Measurements from ENCODE around the gene ZGRF1.
"Not testable (repeated sequence)": the region's sequence is repeated elsewhere in the genome, so short reads cannot be mapped to it uniquely, and the experiment has no call there.

ZGRF1 gene

GRCh38 chr4:112504807-112505206, 131.9 kb downstream of the ZGRF1 start:
- TF ChIP-seq, protein P1, sequence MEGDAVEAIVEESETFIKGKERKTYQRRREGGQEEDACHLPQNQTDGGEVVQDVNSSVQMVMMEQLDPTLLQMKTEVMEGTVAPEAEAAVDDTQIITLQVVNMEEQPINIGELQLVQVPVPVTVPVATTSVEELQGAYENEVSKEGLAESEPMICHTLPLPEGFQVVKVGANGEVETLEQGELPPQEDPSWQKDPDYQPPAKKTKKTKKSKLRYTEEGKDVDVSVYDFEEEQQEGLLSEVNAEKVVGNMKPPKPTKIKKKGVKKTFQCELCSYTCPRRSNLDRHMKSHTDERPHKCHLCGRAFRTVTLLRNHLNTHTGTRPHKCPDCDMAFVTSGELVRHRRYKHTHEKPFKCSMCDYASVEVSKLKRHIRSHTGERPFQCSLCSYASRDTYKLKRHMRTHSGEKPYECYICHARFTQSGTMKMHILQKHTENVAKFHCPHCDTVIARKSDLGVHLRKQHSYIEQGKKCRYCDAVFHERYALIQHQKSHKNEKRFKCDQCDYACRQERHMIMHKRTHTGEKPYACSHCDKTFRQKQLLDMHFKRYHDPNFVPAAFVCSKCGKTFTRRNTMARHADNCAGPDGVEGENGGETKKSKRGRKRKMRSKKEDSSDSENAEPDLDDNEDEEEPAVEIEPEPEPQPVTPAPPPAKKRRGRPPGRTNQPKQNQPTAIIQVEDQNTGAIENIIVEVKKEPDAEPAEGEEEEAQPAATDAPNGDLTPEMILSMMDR (IDR thresholded peaks at IDR 0.05; ENCODE audit: insufficient read depth, low read length) = no peak
- TF ChIP-seq POLR2AphosphoS5 (IDR thresholded peaks at IDR 0.05; ENCODE audit: low read depth) (no peak), GABPA (IDR thresholded peaks at IDR 0.05; ENCODE audit: low read depth) (no peak), SPI1 (IDR thresholded peaks at IDR 0.05; ENCODE audit: borderline replicate concordance, low read depth) (no peak)
- TF ChIP-seq, protein P2, sequence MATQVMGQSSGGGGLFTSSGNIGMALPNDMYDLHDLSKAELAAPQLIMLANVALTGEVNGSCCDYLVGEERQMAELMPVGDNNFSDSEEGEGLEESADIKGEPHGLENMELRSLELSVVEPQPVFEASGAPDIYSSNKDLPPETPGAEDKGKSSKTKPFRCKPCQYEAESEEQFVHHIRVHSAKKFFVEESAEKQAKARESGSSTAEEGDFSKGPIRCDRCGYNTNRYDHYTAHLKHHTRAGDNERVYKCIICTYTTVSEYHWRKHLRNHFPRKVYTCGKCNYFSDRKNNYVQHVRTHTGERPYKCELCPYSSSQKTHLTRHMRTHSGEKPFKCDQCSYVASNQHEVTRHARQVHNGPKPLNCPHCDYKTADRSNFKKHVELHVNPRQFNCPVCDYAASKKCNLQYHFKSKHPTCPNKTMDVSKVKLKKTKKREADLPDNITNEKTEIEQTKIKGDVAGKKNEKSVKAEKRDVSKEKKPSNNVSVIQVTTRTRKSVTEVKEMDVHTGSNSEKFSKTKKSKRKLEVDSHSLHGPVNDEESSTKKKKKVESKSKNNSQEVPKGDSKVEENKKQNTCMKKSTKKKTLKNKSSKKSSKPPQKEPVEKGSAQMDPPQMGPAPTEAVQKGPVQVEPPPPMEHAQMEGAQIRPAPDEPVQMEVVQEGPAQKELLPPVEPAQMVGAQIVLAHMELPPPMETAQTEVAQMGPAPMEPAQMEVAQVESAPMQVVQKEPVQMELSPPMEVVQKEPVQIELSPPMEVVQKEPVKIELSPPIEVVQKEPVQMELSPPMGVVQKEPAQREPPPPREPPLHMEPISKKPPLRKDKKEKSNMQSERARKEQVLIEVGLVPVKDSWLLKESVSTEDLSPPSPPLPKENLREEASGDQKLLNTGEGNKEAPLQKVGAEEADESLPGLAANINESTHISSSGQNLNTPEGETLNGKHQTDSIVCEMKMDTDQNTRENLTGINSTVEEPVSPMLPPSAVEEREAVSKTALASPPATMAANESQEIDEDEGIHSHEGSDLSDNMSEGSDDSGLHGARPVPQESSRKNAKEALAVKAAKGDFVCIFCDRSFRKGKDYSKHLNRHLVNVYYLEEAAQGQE (IDR thresholded peaks at IDR 0.05; ENCODE audit: insufficient replicate concordance, low read depth) = no peak
- H3K27ac ChIP-seq (replicated peaks) = no peak overlapping the region
- no peak for DNase-seq (ENCODE audit: low read depth in 1 of 2, low spot score in 1 of 2)
- H3K4me3 ChIP-seq (replicated peaks; ENCODE audit: insufficient read depth, low read length) = no peak overlapping the region
- H3K27me3 ChIP-seq (ENCODE audit: insufficient read depth, poor library complexity, severe bottlenecking) = peaks cover 36% of the 10 kb centered on the region

GRCh38 chr4:112502871-112503270, 133.8 kb downstream of the ZGRF1 start:
- TF ChIP-seq, protein P1 (IDR thresholded peaks at IDR 0.05; ENCODE audit: insufficient read depth, low read length) = no peak
- TF ChIP-seq POLR2AphosphoS5 (IDR thresholded peaks at IDR 0.05; ENCODE audit: low read depth) (no peak), SPI1 (IDR thresholded peaks at IDR 0.05; ENCODE audit: borderline replicate concordance, low read depth) (no peak), GABPA (IDR thresholded peaks at IDR 0.05; ENCODE audit: low read depth) (no peak)
- TF ChIP-seq, protein P2 (IDR thresholded peaks at IDR 0.05; ENCODE audit: insufficient replicate concordance, low read depth) = no peak
- H3K27ac ChIP-seq (replicated peaks) = no peak overlapping the region
- H3K4me3 ChIP-seq (replicated peaks; ENCODE audit: insufficient read depth, low read length) = no peak overlapping the region
- peaks cover 21% of the 10 kb centered on the region for H3K27me3 ChIP-seq (ENCODE audit: insufficient read depth, poor library complexity, severe bottlenecking)
- no peak for DNase-seq (ENCODE audit: low read depth in 1 of 2, low spot score in 1 of 2)

DNA sequence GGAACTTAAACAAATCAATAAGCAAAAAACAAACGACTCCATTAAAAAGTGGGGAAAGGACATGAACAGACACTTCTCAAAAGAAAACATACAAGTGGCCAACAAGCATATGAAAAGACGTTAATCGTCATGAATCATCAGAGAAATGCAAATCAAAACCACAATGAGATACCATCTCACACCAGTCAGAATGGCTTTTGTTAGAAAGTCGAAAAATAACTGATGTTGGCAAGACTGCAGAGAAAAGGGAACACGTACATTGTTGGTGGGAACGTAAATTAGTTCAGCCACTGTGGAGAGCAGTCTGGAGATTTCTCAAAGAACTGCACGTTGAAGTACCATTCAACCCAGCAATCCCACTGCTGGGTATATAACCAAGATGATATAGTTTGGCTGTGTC, 144.4 kb downstream of the ZGRF1 start:
- DNase-seq (ENCODE audit: low read depth in 1 of 2, low spot score in 1 of 2) = no peak
- Histone ChIP-seq H3K4me3 (replicated peaks; ENCODE audit: insufficient read depth, low read length) (no peak overlapping the region), H3K27ac (replicated peaks) (no peak overlapping the region), H3K27me3 (ENCODE audit: insufficient read depth, poor library complexity, severe bottlenecking) (no peaks in the 10 kb centered on the region)
- TF ChIP-seq GABPA (IDR thresholded peaks at IDR 0.05; ENCODE audit: low read depth) (no peak), SPI1 (IDR thresholded peaks at IDR 0.05; ENCODE audit: borderline replicate concordance, low read depth) (no peak), POLR2AphosphoS5 (IDR thresholded peaks at IDR 0.05; ENCODE audit: low read depth) (no peak)
- TF ChIP-seq, protein P2 (IDR thresholded peaks at IDR 0.05; ENCODE audit: insufficient replicate concordance, low read depth) = no peak
- TF ChIP-seq, protein P1 (IDR thresholded peaks at IDR 0.05; ENCODE audit: insufficient read depth, low read length) = no peak

DNA sequence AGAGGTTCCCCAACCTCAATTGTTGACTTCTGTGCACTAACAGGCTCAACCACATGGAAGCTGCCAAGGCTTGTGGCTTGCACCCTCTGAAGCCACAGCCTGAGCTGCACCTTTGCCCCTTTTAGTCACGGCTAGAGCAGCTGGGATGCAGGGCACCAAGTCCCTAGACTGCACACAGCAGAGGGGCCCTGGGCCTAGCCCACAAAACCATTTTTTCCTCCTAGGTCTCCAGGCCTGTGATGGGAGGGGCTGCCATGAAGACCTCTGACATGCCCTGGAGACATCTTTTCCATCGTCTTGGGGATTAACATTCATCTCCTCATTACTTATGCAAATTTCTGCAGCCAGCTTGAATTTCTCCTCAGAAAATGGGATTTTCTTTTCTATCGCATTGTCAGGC, 145.9 kb downstream of the ZGRF1 start:
- not testable (repeated sequence) for DNase-seq (ENCODE audit: low read depth in 1 of 2, low spot score in 1 of 2); H3K27ac ChIP-seq (replicated peaks); H3K27me3 ChIP-seq (ENCODE audit: insufficient read depth, poor library complexity, severe bottlenecking); H3K4me3 ChIP-seq (replicated peaks; ENCODE audit: insufficient read depth, low read length)

Data from HL-60 (cell line).